Activated CD8-positive, alpha-beta T cell treated with anti-CD3 and anti-CD28 coated beads for 36 hours (primary cell): ENCODE results near the gene ASTN2. TPM values are rescaled to one million over a fixed set of nuclear protein-coding genes. Genes with fewer than 3 reads are reported as not detected.

Source experiments
- ATAC-seq: fragments of 200-7000 bp; cut with Tn5 transposase; one replicate; pipeline ENCODE4 v1.10.0; 2021; ENCODE audit warnings: mild to moderate bottlenecking, moderate library complexity
- CTCF ChIA-PET: fragments of 350-600 bp; sonication (Branson Sonifier 250); formaldehyde crosslinking; loops from one replicate; lab custom pipeline; 2021; ENCODE audit warnings: antibody characterized with exemption; lab: Charles Lee
- POLR2A ChIA-PET: fragments of 350-600 bp; sonication (Branson Sonifier 250); formaldehyde crosslinking; loops from one replicate; lab custom pipeline; 2021; ENCODE audit warnings: antibody characterized with exemption; lab: Charles Lee
- DNase-seq: peaks from one replicate; pipeline ENCODE4 v3.0.0-alpha.2; 2020
- H3K27ac Mint-ChIP-seq: one replicate; pipeline ENCODE4 v1.8.0; 2021; ENCODE audit warnings: mild to moderate bottlenecking, mixed read lengths
- H3K27me3 Mint-ChIP-seq: one replicate; pipeline ENCODE4 v1.8.0; 2021; ENCODE audit warnings: mixed read lengths
- H3K36me3 Mint-ChIP-seq: one replicate; pipeline ENCODE4 v1.8.0; 2021; ENCODE audit warnings: low read depth, mixed read lengths
- H3K4me1 Mint-ChIP-seq: one replicate; pipeline ENCODE4 v1.8.0; 2021; ENCODE audit warnings: low read depth, mixed read lengths
- H3K4me3 Mint-ChIP-seq: one replicate; pipeline ENCODE4 v1.8.0; 2021; ENCODE audit warnings: mild to moderate bottlenecking, moderate library complexity, mixed read lengths
- H3K9me3 Mint-ChIP-seq: one replicate; pipeline ENCODE4 v1.8.0; 2021; ENCODE audit warnings: mixed read lengths
- CTCF ChIP-seq: fragments of 200-600 bp; IDR thresholded peaks from one replicate; pipeline ENCODE4 v1.8.0; 2022; ENCODE audit warnings: antibody characterized with exemption, mild to moderate bottlenecking
- intact Hi-C: fragments of 100-400 bp; cut with micrococcal nuclease; formaldehyde crosslinking; loops from one replicate; pipeline ENCODE4 v1.10.0; 2022
- total RNA-seq, 2 experiments: library from RNA; stranded (reverse); gene quantifications; one replicate each; pipeline ENCODE4 v1.2.3, GENCODE V29; 2021

The ASTN2 gene
- total RNA-seq, 2 experiments from 2014 or later, result 5.2 to 5.7 TPM

GRCh38 chr9:117205806-117206205 lies 209.1 kb downstream of the ASTN2 start:
- H3K4me3 Mint-ChIP-seq, result no peak overlapping the region
- POLR2A ChIA-PET, result no interaction called here
- CTCF ChIA-PET, result no interaction called here

GRCh38 chr9:117204971-117205370 lies 209.9 kb downstream of the ASTN2 start:
- DNase-seq, result no peak
- Mint-ChIP-seq H3K36me3 (no peaks in the 10 kb centered on the region), H3K27me3 (no peaks in the 10 kb centered on the region), H3K4me1 (no peaks in the 10 kb centered on the region), H3K9me3 (peaks cover 4% of the 10 kb centered on the region), H3K4me3 (no peak overlapping the region), H3K27ac (no peak overlapping the region)
- CTCF ChIA-PET, result no interaction called here
- POLR2A ChIA-PET, result no interaction called here
- intact Hi-C loops, result no loop called here
- no peak for TF ChIP-seq CTCF
- no peak for ATAC-seq

More at GRCh38 chr9:117205806-117206205, 209.1 kb downstream of the ASTN2 start:
- DNase-seq, result no peak
- Mint-ChIP-seq H3K36me3 (no peaks in the 10 kb centered on the region), H3K27ac (no peak overlapping the region), H3K9me3 (peaks cover 4% of the 10 kb centered on the region), H3K27me3 (no peaks in the 10 kb centered on the region), H3K4me1 (no peaks in the 10 kb centered on the region)
- TF ChIP-seq CTCF, result no peak
- ATAC-seq, result no peak
- intact Hi-C loops, result no loop called here

GRCh38 chr9:117191504-117192261 lies 223.2 kb downstream of the ASTN2 start:
- TF ChIP-seq CTCF, result no peak
- intact Hi-C loops, result no loop called here
- no peaks in the 10 kb centered on the region for H3K4me1 Mint-ChIP-seq
- peaks cover 8% of the 10 kb centered on the region for H3K9me3 Mint-ChIP-seq
- no peaks in the 10 kb centered on the region for H3K27me3 Mint-ChIP-seq
- H3K27ac Mint-ChIP-seq, result no peak overlapping the region
- H3K4me3 Mint-ChIP-seq, result no peak overlapping the region
- ChIA-PET CTCF (interaction anchor here (1.3 kb wide), 1 partner anchor 19 kb away, joined by 3 read pairs; no protein-coding TSS in a partner anchor), POLR2A (interaction anchor here (0.7 kb wide), 1 partner anchor 1813 kb away, joined by 3 read pairs; no protein-coding TSS in a partner anchor)
- ATAC-seq (no peak), DNase-seq (no peak)
- no peaks in the 10 kb centered on the region for H3K36me3 Mint-ChIP-seq

- no peak for TF ChIP-seq CTCF
- intact Hi-C loops, result no loop called here
- Mint-ChIP-seq H3K9me3 (peaks cover 3% of the 10 kb centered on the region), H3K27ac (no peak overlapping the region), H3K36me3 (no peaks in the 10 kb centered on the region), H3K4me1 (no peaks in the 10 kb centered on the region), H3K27me3 (no peaks in the 10 kb centered on the region), H3K4me3 (no peak overlapping the region)
- ChIA-PET POLR2A (no interaction called here), CTCF (no interaction called here)
- ATAC-seq (no peak), DNase-seq (no peak)
Observed at GRCh38 chr9:117189121-117189520, 225.7 kb downstream of the ASTN2 start.

- Mint-ChIP-seq H3K4me3 (no peak overlapping the region), H3K4me1 (no peaks in the 10 kb centered on the region), H3K27me3 (no peaks in the 10 kb centered on the region), H3K27ac (no peak overlapping the region), H3K9me3 (peaks cover 3% of the 10 kb centered on the region), H3K36me3 (no peaks in the 10 kb centered on the region)
- CTCF ChIA-PET, result no interaction called here
- ATAC-seq (no peak), DNase-seq (no peak)
- POLR2A ChIA-PET, result no interaction called here
- intact Hi-C loops, result no loop called here
- no peak for TF ChIP-seq CTCF
Observed at GRCh38 chr9:117188394-117188793, 226.5 kb downstream of the ASTN2 start.
